IPS-NIHi7 (cell line): ENCODE measurements around the gene METRN.
A peak's percentile ranks its signal among the peaks of the same experiment; 100 is the strongest.
"Not testable (repeated sequence)": the region's sequence is repeated elsewhere in the genome, so short reads cannot be mapped to it uniquely, and the experiment has no call there.

Experiments used
- DNase-seq: peaks from one replicate; pipeline ENCODE4 v3.0.0; 2012; ENCODE audit warnings: mixed read lengths; ENCODE audit errors: extremely low spot score

Gene METRN

DNA sequence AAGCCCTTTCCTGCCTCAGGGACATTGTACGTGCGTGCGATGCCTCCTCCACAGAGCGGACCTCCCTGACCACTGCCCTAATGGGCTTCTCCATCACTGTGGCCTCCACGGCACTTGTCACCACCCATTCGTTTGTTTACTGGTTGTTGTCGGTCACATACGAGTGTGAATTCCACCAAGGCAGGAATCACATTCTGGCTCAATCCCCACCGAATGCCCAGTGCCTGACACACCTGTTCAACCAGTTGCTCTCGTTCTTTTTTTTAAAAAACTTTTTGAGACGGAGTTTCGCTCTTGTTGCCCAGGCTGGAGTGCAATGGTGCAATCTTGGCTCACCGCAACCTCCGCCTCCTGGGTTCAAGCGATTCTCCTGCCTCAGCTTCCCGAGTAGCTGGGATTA is 23.7 kb upstream of the METRN start:
- DNase-seq, result not testable (repeated sequence)

DNA sequence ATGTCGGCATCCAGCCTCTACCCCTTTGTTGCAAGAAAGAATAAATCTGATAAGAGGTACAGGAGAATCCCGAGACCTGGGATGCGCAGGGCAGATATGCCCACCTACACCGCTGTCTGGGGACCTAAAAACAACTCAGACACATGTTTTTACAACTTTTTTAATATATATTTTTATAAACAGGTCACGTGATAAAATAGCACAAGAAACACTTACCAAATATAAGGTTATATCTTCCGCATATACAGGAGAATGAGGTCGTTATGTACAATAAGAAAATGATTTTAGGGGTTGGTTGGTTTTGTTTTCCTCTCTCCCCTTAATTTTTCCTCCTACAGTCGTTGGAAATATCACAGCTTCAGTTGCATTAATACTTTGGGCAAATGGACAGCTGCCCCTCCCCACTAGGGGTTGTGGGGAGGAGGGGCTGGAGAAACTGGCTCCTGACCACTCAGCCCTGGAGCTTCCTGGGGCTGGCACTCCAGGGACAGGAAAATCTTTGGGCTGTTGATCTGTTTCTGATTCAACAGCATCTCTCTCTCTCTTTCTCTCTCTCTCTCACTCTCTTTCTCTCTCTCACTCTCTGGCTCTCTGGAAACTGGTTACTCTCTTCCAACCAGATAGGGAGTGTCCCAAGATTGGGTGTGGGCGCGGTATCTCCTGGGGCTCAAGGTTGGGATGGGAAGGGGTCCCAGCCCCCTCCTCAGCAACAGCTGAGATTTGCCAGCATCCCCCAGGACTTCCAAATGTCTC is 22.4 kb upstream of the METRN start:
- DNase-seq, result no peak

- DNase-seq, result no peak
Measured at GRCh38 chr16:693364-693763, 21.6 kb upstream of the METRN start.

- no peak for DNase-seq
Measured at GRCh38 chr16:693766-694165, 21.2 kb upstream of the METRN start.

DNA sequence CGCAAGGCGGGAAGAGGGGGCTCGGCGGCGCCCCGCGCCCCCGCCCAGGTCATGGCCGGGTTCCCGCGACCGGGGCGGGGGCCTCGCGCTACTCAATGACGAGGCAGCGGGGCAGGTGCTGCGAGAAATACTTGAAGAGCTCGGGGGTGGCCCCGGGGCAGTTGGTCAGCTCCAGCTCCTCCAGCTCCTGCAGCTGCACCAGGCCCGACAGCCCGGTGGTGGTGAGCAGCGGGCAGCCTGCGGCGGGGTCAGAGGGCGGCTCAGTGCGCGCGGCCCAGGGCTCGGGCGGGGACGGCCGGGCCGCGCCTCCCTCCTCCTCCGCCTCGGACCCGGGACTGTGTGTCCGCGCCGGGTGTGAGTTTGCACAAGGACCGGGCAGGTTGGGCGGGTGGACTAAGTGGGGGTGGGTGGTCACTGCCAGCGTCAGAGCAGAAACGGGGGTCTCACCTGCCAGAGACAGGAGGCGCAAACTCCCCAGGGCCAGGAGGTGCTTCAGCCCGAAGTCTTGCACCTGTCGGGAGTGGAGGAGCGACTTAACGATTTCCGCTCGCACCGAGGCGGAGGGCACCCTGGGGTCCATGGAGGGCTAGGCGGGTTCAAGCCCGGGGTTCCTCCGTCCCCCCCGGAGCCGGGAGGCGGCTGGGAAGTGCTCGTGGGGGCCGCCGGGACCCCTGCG is 20.6 kb upstream of the METRN start:
- no peak for DNase-seq

- peak; percentile 77 for DNase-seq
Measured at GRCh38 chr16:694863-695354, 20.0 kb upstream of the METRN start.

DNA sequence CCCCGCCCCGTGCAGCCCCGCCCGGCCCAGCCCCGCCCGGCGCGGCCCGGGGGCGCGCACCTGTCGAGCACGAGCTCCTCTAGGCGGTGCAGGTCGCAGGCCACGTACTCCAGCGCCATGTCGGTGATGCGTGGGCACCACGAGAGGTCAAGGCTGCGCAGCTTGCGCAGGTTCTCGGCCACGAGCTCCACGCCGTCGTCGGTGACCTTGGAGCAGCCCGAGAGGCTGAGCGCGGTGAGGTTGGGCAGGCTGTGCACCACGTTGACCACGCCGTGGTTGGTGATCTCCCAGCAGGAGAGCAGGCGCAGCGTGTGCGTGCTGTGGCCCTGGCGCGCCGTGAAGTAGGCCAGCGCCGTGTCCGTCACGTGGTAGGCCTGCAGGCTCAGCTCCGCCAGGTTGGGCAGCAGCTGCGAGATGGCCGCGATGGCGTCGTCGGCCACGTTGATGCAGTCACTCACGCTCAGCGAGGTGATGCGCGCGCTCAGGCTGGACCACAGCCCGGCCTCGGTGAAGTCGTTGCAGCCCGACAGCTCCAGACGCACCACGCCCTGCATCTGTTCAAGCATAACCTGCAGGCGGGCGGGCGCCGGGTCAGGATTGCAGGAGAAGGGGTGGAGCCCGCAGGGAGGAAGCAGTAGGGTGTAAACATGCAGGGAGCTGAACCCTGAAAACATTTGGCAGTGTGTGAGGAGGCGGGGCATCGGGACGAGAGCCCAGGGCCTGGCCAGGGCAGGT is 19.4 kb upstream of the METRN start:
- DNase-seq, result no peak

GRCh38 chr16:698911-699671 is 15.8 kb upstream of the METRN start:
- no peak for DNase-seq

- peak; percentile 78 for DNase-seq
Measured at GRCh38 chr16:700684-701584, 14.0 kb upstream of the METRN start.

DNA sequence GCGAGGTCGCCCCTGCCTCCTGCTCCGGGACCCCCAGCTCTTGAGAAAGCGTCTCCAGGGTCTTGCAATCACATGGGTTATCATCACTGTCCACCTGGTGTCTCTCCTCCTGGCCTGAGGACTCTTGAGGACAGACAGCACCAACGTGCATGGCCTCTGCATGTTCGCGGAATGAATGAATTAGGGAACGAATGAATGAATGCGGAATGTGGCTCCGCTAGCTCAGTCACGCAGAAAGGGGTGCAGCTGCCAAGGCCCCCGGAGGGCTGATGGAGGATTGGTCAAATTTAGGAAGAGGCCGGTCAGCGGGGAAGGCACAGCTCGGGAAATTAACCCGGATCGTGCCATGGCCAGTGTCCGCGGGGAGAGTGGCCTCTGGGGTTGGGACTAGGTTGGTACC is 12.6 kb upstream of the METRN start:
- DNase-seq, result no peak

DNA sequence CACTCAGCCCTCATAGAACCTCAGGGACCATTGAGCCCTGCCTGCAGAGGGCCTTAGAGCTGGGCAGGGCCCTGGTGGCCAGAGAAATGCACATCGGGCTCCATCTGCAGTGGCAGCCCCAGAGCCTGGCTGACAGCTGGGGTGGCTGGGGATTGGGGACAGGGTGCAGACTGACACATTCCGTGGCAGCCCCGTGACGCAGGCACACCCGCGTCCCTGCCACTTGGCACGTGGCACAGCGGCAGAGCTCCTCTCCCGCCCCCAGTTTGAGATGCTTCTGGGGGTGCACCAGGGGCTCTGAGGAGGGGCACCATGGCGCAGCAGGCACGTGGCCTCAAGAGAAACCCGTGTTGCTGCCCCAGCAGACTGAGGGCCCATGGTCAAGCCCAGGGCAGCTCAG is 11.5 kb upstream of the METRN start:
- no peak for DNase-seq

- no peak for DNase-seq
Measured at GRCh38 chr16:704047-704446, 10.9 kb upstream of the METRN start.

DNA sequence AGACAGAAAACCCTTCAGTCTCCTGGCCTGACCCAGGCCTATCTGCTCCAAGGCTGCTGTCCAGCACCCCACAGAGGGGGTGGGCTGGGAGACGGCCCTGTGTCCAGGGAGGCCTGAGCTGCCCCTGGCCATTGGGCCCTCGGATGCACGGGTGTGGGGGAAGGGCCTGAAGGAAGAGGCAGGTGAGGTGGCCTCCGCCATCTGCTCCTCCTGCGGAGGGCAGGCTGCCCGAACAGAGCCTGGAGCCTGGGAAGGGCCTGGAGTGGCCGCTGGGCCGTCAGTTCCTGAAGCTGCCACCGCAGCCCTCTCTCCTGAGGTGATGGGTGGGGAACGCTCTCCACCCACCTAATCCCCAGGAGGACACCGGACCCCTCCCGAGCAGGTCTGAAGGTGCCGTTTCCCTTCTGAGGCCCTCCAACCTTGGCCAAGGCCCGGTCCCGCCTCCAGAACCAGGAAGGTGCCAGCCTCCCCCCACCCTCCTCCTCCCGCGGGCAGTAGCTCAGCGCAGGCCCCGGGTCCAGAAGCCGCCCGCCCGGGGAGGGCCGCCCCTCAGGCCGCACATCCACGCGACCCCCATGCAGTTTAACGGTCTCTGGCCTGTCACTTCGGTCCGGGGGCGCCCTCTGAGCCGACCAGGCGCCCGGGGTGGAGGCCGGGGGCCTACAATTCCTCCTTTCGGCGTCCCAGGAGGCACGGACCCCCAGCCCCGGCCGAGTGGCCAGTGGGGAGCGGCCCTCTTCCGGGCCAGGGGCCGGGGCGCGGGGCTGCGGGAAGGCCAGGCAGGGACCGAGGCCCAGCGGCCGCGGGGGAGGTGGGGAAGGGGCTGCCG is 10.2 kb upstream of the METRN start:
- no peak for DNase-seq

- DNase-seq, result peak; percentile 71
Measured at GRCh38 chr16:705431-706188, 9.3 kb upstream of the METRN start, which contains the start of gene FBXL16. FBXL16 (minus strand) TSS chr16:705801; CDS start chr16:697405, 8,396 bp downstream.

DNA sequence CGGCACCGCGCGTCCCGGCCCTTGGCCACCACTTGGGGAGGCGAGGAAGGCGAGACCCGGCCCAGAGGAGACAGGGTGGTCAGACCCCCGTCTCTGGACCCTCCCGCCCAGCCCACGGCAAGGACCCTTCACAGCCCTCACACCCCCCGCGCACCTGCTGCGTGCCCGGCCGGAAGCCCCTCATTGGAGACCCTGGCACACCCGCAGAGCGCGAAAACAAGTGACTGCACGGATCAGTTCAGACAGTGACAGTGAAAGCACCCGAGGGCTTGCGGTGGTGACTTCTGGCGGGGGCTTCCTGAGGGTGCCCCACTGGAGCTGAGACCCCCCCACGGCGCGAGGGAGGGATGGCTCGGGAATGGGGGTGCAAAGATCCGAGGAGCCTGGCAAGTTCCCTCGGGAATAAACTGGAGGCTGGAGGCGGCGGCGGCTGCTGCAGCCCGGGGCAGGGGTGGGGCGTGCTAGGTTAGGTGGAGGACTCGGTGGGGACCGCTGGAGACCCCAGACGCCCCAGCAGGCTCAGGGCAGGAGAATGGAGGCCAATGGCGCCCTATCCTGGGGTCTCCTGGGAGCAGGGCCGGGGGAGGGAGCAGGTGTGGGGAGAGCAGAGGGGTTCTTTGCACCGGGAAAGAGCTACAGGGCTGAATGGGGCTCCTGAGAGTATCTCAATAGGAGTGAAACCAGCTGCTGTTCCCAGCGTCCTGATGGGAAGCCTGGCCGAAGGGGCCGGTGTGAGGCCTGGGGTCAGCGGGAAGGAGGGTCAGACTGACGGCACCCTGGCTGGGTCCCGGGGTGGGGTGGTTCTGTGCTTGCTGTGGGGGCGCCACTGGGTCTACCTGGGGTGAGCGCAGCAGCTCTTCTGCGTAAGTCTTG is 8.5 kb upstream of the METRN start:
- no peak for DNase-seq

GRCh38 chr16:707062-707538 is 7.8 kb upstream of the METRN start:
- DNase-seq, result no peak

- DNase-seq, result no peak
Measured at GRCh38 chr16:708019-708418, 6.9 kb upstream of the METRN start.

- DNase-seq, result no peak
Measured at GRCh38 chr16:708959-709358, 6.0 kb upstream of the METRN start.
